ENCODE data around the gene BNIP3. TPM values are rescaled to one million over a fixed set of nuclear protein-coding genes. Genes with fewer than 3 reads are reported as not detected.
A peak's percentile ranks its signal among the peaks of the same experiment; 100 is the strongest.
"Not testable (repeated sequence)": the region's sequence is repeated elsewhere in the genome, so short reads cannot be mapped to it uniquely, and the experiment has no call there.

The BNIP3 gene
- total RNA-seq, 1 donor from 2014 or later, result 29.9 TPM

DNA sequence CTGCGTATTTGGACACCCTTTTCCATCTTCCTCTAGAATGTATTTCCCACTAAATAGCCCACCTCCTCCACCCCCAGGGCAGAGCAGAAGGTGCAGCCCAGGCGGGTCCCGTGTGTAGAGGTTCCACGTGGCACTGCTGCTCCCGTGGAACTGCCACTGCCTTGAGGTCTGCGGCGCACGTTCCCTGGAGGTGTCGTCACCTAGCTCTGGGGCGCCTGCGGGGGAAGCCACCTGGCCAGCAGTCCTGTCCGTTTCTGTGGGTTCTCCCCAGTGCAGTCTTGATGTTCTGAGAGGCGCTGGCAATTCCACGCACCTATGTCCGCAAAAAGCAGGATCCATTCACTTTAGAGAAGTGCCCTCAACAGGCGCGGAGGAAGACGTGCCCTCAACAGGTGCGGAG lies 21.9 kb downstream of the BNIP3 start:
- no peak overlapping the region for H3K27ac Mint-ChIP-seq (ENCODE audit: unreplicated experiment)
- no peak overlapping the region for H3K4me3 Mint-ChIP-seq (ENCODE audit: unreplicated experiment)
- peaks cover 11% of the 10 kb centered on the region for H3K27me3 Mint-ChIP-seq (ENCODE audit: unreplicated experiment)
- DNase-seq (ENCODE audit: low spot score), result no peak
- H3K36me3 Mint-ChIP-seq (ENCODE audit: low read depth, unreplicated experiment), result peaks cover 42% of the 10 kb centered on the region
- no peaks in the 10 kb centered on the region for H3K9me3 Mint-ChIP-seq (ENCODE audit: unreplicated experiment)
- TF ChIP-seq CTCF (IDR thresholded peaks at IDR 0.05; ENCODE audit: unreplicated experiment), result no peak
- H3K4me1 Mint-ChIP-seq (ENCODE audit: unreplicated experiment), result no peaks in the 10 kb centered on the region

DNA sequence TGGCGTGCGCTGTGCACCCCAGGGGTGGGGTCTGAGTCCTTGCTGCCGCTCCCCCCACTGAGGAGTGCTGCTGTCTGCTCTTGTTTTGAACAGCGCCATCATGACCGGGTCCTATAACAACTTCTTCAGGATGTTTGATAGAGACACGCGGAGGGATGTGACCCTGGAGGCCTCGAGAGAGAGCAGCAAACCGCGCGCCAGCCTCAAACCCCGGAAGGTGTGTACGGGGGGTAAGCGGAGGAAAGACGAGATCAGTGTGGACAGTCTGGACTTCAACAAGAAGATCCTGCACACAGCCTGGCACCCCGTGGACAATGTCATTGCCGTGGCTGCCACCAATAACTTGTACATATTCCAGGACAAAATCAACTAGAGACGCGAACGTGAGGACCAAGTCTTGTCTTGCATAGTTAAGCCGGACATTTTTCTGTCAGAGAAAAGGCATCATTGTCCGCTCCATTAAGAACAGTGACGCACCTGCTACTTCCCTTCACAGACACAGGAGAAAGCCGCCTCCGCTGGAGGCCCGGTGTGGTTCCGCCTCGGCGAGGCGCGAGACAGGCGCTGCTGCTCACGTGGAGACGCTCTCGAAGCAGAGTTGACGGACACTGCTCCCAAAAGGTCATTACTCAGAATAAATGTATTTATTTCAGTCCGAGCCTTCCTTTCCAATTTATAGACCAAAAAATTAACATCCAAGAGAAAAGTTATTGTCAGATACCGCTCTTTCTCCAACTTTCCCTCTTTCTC lies 26.0 kb downstream of the BNIP3 start:
- Mint-ChIP-seq H3K9me3 (ENCODE audit: unreplicated experiment) (no peaks in the 10 kb centered on the region), H3K27me3 (ENCODE audit: unreplicated experiment) (peaks cover 12% of the 10 kb centered on the region), H3K36me3 (ENCODE audit: low read depth, unreplicated experiment) (peaks cover 63% of the 10 kb centered on the region), H3K27ac (ENCODE audit: unreplicated experiment) (no peak overlapping the region), H3K4me3 (ENCODE audit: unreplicated experiment) (peak overlapping the region; percentile 70), H3K4me1 (ENCODE audit: unreplicated experiment) (no peaks in the 10 kb centered on the region)
- TF ChIP-seq CTCF (IDR thresholded peaks at IDR 0.05; ENCODE audit: unreplicated experiment), result no peak
- DNase-seq (ENCODE audit: low spot score), result no peak

GRCh38 chr10:131954356-131954965 lies 27.3 kb downstream of the BNIP3 start:
- H3K27me3 Mint-ChIP-seq (ENCODE audit: unreplicated experiment), result peaks cover 13% of the 10 kb centered on the region
- H3K36me3 Mint-ChIP-seq (ENCODE audit: low read depth, unreplicated experiment), result peaks cover 68% of the 10 kb centered on the region
- no peaks in the 10 kb centered on the region for H3K4me1 Mint-ChIP-seq (ENCODE audit: unreplicated experiment)
- no peak overlapping the region for H3K27ac Mint-ChIP-seq (ENCODE audit: unreplicated experiment)
- no peak for DNase-seq (ENCODE audit: low spot score)
- no peaks in the 10 kb centered on the region for H3K9me3 Mint-ChIP-seq (ENCODE audit: unreplicated experiment)
- H3K4me3 Mint-ChIP-seq (ENCODE audit: unreplicated experiment), result peak overlapping the region; percentile 26
- no peak for TF ChIP-seq CTCF (IDR thresholded peaks at IDR 0.05; ENCODE audit: unreplicated experiment)

GRCh38 chr10:131949908-131950307 lies 31.8 kb downstream of the BNIP3 start:
- H3K4me1 Mint-ChIP-seq (ENCODE audit: unreplicated experiment), result peaks cover 11% of the 10 kb centered on the region
- H3K36me3 Mint-ChIP-seq (ENCODE audit: low read depth, unreplicated experiment), result peaks cover 49% of the 10 kb centered on the region
- H3K27ac Mint-ChIP-seq (ENCODE audit: unreplicated experiment), result not testable (repeated sequence)

GRCh38 chr10:131949041-131949862 lies 32.5 kb downstream of the BNIP3 start:
- peaks cover 11% of the 10 kb centered on the region for H3K4me1 Mint-ChIP-seq (ENCODE audit: unreplicated experiment)
- H3K9me3 Mint-ChIP-seq (ENCODE audit: unreplicated experiment), result no peaks in the 10 kb centered on the region
- peaks cover 47% of the 10 kb centered on the region for H3K36me3 Mint-ChIP-seq (ENCODE audit: low read depth, unreplicated experiment)
- H3K4me3 Mint-ChIP-seq (ENCODE audit: unreplicated experiment), result no peak overlapping the region
- DNase-seq (ENCODE audit: low spot score), result no peak
- peaks cover 8% of the 10 kb centered on the region for H3K27me3 Mint-ChIP-seq (ENCODE audit: unreplicated experiment)
- H3K27ac Mint-ChIP-seq (ENCODE audit: unreplicated experiment), result no peak overlapping the region
- TF ChIP-seq CTCF (IDR thresholded peaks at IDR 0.05; ENCODE audit: unreplicated experiment), result no peak

More at GRCh38 chr10:131949908-131950307, 31.8 kb downstream of the BNIP3 start:
- not testable (repeated sequence) for H3K9me3 Mint-ChIP-seq (ENCODE audit: unreplicated experiment); H3K27me3 Mint-ChIP-seq (ENCODE audit: unreplicated experiment); DNase-seq (ENCODE audit: low spot score); H3K4me3 Mint-ChIP-seq (ENCODE audit: unreplicated experiment)
